GOT3 (cell line): Measurements from ENCODE around the gene CLCN7.

ENCODE experiments used
- DNase-seq: peaks from one replicate; lab custom pipeline; 2025; ENCODE audit warnings: mixed read lengths; lab: John Stamatoyannopoulos, UW

The CLCN7 gene

DNA sequence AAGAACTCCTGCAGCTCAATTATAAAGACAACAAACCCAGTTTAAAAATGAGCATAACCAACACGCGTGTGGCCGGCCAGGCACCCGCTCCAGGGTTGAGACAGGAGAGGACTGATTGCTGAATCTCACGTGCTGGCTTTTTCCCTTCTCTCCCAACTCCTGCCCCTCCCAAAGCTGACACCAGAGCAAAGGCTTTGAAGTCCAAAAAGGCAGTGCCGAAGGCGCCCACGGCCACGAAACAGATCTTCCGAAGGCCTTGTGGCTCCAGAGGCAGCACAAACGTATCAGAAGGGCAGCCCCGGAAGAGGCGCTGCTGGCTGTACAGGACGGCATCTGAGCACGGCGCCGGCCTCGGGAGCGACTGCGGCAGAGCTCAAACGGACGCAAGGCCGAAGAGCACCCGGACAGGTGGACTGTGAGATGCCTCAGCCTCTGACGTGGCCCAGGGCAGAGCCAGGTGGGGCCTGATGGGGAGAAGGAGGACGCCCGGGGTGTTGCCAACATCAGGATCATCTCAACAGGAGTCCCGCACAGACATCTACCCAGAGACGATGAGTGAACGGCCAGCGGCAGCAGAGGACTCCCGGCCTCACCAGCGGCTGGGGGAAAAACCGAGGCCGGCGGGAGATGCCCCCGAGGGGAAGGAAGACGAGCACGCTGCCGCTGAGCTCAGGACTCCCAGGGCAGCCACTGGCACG lies 10.5 kb downstream of the CLCN7 start:
- no peak for DNase-seq

DNA sequence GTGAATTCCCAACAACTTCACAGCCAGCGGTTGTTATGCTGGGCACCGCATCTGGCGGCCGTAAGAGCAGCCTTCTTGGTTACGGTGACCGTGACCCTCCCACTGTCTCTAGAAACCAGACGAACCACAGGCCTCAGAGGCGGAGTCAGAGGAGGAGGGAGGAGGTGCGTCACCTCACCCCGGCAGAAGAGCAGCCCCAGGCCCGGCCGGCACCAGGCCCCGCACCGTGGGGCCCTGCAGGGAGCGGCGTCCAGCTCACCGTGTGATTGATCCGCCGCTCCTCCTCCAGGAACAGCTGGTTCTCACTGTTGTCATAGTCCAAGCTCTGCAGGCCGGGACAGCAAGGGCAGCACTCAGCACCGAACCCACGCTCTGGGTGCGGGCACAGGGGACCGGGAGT lies 13.7 kb downstream of the CLCN7 start:
- no peak for DNase-seq

- DNase-seq = no peak
Observed at GRCh38 chr16:1460602-1461138, 14.2 kb downstream of the CLCN7 start.

- no peak for DNase-seq
Observed at GRCh38 chr16:1459967-1460366, 14.9 kb downstream of the CLCN7 start.

- no peak for DNase-seq
Observed at GRCh38 chr16:1458977-1459341, 15.9 kb downstream of the CLCN7 start.

DNA sequence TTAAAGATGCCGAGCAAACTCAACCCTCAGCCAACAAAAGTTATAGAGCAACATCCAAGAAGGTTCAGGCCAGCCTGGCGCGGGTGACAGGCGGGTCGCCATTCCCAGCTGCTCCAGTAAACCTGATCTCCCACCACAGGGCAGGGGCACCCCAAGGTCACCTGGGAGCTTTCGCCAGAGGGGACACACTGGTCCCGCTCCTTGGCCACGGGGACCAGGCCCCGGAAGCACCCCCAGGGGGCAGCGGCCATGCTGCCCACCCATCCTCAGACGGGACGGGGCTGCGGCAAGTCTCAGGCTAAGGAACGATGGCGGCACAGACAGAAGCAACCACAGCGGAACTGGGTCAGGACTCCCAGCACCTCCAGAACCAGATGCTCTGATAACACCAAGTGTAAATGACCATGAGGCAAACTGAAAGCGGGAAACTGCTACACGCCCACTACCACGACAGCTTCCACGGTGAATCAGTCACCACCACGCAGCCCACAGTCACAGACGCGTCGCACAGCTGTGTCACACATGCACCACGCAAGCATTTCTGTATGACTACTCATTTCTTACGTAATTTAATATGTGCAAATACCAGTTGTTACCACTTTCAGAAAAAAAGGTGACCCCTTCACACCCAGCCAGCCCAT lies 16.4 kb downstream of the CLCN7 start:
- DNase-seq = no peak

DNA sequence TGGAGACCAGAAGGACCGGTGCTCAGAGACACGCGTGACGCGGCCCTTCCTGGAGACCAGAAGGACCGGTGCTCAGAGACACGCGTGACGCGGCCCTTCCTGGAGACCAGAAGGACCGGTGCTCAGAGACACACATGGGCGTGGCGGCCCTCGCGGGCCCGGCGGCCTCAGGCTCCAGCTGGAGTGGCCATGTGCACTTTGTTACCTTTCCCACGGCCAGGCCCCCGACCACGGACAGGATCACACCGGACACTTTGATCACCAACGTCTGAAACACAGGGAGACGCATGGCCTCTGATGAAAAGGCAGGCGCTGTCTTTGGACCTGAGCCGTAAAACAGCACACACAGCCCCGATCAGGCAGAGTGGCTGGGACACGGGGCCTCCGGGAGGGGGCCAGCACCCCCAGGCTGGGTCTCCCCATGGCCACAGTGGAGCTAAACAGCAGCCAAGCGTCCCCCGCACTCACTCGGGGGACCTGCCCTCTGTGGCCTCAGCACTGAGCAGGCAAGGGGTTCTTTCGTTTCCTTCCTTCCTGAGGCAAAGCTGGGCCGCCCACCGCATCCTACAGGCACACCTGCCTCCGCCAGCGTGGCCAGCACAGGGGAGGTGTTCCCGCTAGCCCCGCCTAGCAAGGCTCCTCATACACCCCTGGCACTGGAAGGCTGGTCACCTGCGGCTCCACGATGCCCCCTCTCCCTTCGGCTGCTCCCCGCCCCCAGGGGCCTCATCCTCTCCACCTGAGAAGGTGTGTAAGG lies 17.2 kb downstream of the CLCN7 start:
- no peak for DNase-seq

DNA sequence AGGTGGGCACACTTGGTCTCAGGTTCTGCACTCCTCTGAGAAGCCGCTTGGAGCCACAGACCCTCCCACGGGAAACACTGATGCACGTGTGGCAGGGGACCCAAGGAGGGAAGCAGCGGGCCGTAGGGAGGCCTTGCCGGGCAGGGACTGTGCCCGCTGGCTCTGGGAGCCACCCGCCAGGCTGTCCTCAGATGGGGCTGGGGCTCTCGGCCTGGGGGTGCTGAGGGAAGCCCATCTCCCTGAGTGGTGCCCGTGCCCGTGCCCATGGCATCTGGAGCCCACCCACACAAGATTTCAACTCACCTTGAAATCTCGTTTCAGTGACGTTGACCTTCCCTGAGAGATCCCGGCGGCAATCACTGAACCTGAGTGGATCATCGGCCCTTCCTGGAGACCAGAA lies 17.9 kb downstream of the CLCN7 start:
- DNase-seq = no peak

GRCh38 chr16:1455190-1456171 lies 19.3 kb downstream of the CLCN7 start:
- no peak for DNase-seq

- no peak for DNase-seq
Observed at GRCh38 chr16:1454561-1454960, 20.3 kb downstream of the CLCN7 start.

GRCh38 chr16:1453316-1453715 lies 21.5 kb downstream of the CLCN7 start:
- DNase-seq = no peak

DNA sequence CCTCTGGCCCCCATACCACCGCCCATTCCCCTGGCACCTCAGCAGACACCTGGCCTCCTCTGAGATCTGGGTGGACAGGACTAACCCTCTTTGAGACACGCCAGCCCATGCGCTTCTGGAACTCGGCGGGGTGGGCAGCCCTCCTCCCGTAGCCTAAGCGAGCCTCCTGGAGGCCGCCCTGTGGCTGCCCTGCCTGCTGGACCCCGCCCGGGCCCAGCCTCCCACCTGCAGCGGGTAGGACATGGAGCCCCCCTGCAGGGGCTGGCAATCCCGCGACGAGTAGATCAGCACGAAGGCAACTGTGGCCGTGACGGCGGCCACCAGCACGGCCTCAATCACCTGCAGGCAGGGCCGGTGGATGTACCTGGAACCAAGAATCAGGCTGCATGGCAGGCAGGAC lies 22.3 kb downstream of the CLCN7 start:
- DNase-seq = no peak

- no peak for DNase-seq
Observed at GRCh38 chr16:1451702-1452392, 23.0 kb downstream of the CLCN7 start.

DNA sequence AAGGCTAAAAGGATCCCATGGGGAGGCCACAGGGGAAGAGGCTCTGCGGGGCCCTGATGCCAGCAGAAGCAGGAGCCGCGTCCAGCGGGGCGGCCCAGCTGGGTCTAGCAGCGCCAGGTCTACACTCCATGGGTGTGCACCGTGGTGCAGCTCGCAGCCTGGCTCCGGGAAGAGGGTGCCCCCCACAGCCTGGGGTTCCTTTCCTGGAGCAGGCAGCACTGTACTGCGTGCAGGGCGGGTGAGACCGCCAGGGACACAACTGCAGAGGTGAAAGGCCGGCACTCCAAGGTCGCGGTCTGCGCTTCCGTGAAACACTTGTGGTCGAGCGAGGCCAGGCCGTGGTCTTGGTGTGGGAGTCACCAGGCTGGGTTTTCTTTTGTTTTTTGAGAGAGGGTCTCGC lies 24.0 kb downstream of the CLCN7 start:
- no peak for DNase-seq

GRCh38 chr16:1450218-1450617 lies 24.6 kb downstream of the CLCN7 start:
- no peak for DNase-seq

- no peak for DNase-seq
Observed at GRCh38 chr16:1449201-1449788, 25.5 kb downstream of the CLCN7 start.

GRCh38 chr16:1448536-1449116 lies 26.2 kb downstream of the CLCN7 start:
- DNase-seq = no peak

DNA sequence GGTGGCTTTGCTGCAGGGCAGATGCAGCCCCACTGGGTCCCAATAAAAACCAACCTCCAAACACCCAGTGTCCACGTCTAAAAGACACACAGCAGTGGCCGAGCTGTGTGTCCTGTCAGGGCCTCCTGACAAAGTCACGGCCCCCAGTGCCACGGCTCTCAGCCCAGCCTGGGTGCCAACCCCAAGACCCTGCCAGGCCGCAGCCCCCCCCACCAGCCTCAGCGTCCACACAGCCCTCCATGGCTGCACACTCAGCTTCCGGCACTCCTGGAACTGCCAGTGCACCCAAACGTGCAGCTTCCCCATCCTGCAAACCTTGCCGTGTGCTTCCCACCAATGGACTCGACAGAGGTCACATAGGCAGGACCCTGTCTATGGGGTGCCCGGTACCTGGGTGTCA lies 26.9 kb downstream of the CLCN7 start:
- no peak for DNase-seq

- DNase-seq = no peak
Observed at GRCh38 chr16:1446296-1447080, 28.3 kb downstream of the CLCN7 start.
